Endodermal cell (in vitro differentiated cells): ENCODE results near the gene WDR27. TPM values are rescaled to one million over a fixed set of nuclear protein-coding genes. Genes with fewer than 3 reads are reported as not detected.

ENCODE experiments used
- DNase-seq: peaks from one replicate; pipeline ENCODE4 v3.0.0-alpha.2; 2017
- H3K27ac ChIP-seq: 2 replicates; pipeline ENCODE4 v1.5.1; 2013; ENCODE audit warnings: mild to moderate bottlenecking, low read depth, low read length, moderate library complexity
- H3K27me3 ChIP-seq: 2 replicates; pipeline ENCODE4 v1.6.1; 2013; ENCODE audit warnings: mild to moderate bottlenecking, low read length, moderate library complexity; ENCODE audit not compliant: insufficient read depth, control insufficient read depth, poor library complexity, severe bottlenecking
- H3K36me3 ChIP-seq: 2 replicates; pipeline ENCODE4 v1.7.0; 2013; ENCODE audit warnings: mild to moderate bottlenecking, low read length, moderate library complexity; ENCODE audit not compliant: control insufficient read depth, insufficient read depth
- H3K4me1 ChIP-seq: one replicate; pipeline ENCODE4 v1.7.0; 2013; ENCODE audit warnings: low read length; ENCODE audit not compliant: control insufficient read depth, insufficient read depth
- H3K4me3 ChIP-seq: 2 replicates; pipeline ENCODE4 v1.5.1; 2013; ENCODE audit warnings: mild to moderate bottlenecking, low read length, moderate library complexity
- H3K9ac ChIP-seq: 2 replicates; pipeline ENCODE4 v1.6.1; 2013; ENCODE audit warnings: mild to moderate bottlenecking, low read length, moderate library complexity; ENCODE audit not compliant: poor library complexity, severe bottlenecking; ENCODE audit errors: extremely low read depth
- H3K9me3 ChIP-seq: 2 replicates; pipeline ENCODE4 v1.6.1; 2013; ENCODE audit warnings: mild to moderate bottlenecking, low read length, moderate library complexity; ENCODE audit not compliant: control insufficient read depth
- H3K27ac Mint-ChIP-seq: 2 replicates; pipeline ENCODE4 v1.8.0; 2020; ENCODE audit warnings: mixed read lengths
- H3K27me3 Mint-ChIP-seq: 2 replicates; pipeline ENCODE4 v1.8.0; 2021; ENCODE audit warnings: mild to moderate bottlenecking, mixed read lengths; ENCODE audit not compliant: insufficient read depth
- H3K36me3 Mint-ChIP-seq: 2 replicates; pipeline ENCODE4 v1.8.0; 2020; ENCODE audit warnings: low read depth, mixed read lengths
- H3K4me1 Mint-ChIP-seq: 2 replicates; pipeline ENCODE4 v1.8.0; 2020; ENCODE audit warnings: mixed read lengths
- H3K4me3 Mint-ChIP-seq: 2 replicates; pipeline ENCODE4 v1.8.0; 2020; ENCODE audit warnings: mild to moderate bottlenecking, moderate library complexity, mixed read lengths
- H3K9me3 Mint-ChIP-seq: 2 replicates; pipeline ENCODE4 v1.8.0; 2020; ENCODE audit warnings: mild to moderate bottlenecking, mixed read lengths
- CTCF ChIP-seq: fragments of 200-600 bp; sonication (generic); conservative IDR thresholded peaks from 2 replicates; pipeline ENCODE4 v1.5.0; 2021; ENCODE audit warnings: antibody characterized with exemption, mild to moderate bottlenecking
- WGBS, 2 experiments: methylation state at CpG; one replicate each; pipeline versions ENCODE4 v1.1.5 to v1.1.7; 2013; ENCODE audit warnings: missing lambda C conversion rate in 2 of 2, mixed read lengths in 1 of 2; ENCODE audit not compliant: insufficient coverage in 1 of 2, insufficient read length in 1 of 2; 5-methylcytosine and 5-hydroxymethylcytosine counted together
- total RNA-seq, 2 donors: library from RNA; stranded (reverse); fragmentation: NEBNext Ultra II Directional in 1 of 2; extraction: Animal tissue kit (Norgen Biotek cat#: 25700) in 1 of 2; gene quantifications; 2 replicates in 1 of 2; 3 replicates in 1 of 2; pipeline ENCODE4 v1.2.1, GENCODE V29; 2021

WDR27 gene
- total RNA-seq, 2 donors from 2014 or later = 94.4 to 110 TPM

- Histone ChIP-seq H3K9ac (no peak overlapping the region), H3K27me3 (no peaks in the 10 kb centered on the region), H3K36me3 (no peaks in the 10 kb centered on the region), H3K9me3 (no peaks in the 10 kb centered on the region), H3K4me1 (no peaks in the 10 kb centered on the region), H3K4me3 (no peak overlapping the region), H3K27ac (no peak overlapping the region)
- 81 to 87% methylated on average over 6 to 8 of the region's 8 CpGs for WGBS, 2 experiments
- Mint-ChIP-seq H3K4me3 (no peak overlapping the region), H3K4me1 (peaks cover 6% of the 10 kb centered on the region), H3K27ac (no peak overlapping the region), H3K36me3 (peaks cover 10% of the 10 kb centered on the region), H3K9me3 (peaks cover 1% of the 10 kb centered on the region), H3K27me3 (no peaks in the 10 kb centered on the region)
- DNase-seq = no peak
- no peak for TF ChIP-seq CTCF
Observed at GRCh38 chr6:169454204-169454871, 247.5 kb downstream of the WDR27 start.

- 93 to 94% methylated on average over 8 to 11 of the region's 11 CpGs for WGBS, 2 experiments
- Histone ChIP-seq H3K27me3 (no peaks in the 10 kb centered on the region), H3K4me3 (no peak overlapping the region), H3K9ac (no peak overlapping the region), H3K27ac (no peak overlapping the region), H3K4me1 (no peaks in the 10 kb centered on the region), H3K9me3 (no peaks in the 10 kb centered on the region), H3K36me3 (no peaks in the 10 kb centered on the region)
- H3K36me3 Mint-ChIP-seq = peaks cover 10% of the 10 kb centered on the region
- H3K4me1 Mint-ChIP-seq = peaks cover 6% of the 10 kb centered on the region
- no peaks in the 10 kb centered on the region for H3K9me3 Mint-ChIP-seq
- no peak for TF ChIP-seq CTCF
- DNase-seq = no peak
- H3K27me3 Mint-ChIP-seq = no peaks in the 10 kb centered on the region
- no peak overlapping the region for H3K27ac Mint-ChIP-seq
- no peak overlapping the region for H3K4me3 Mint-ChIP-seq
Observed at GRCh38 chr6:169452869-169453620, 248.8 kb downstream of the WDR27 start.

GRCh38 chr6:169452117-169452868, 249.5 kb downstream of the WDR27 start:
- Histone ChIP-seq H3K9ac (no peak overlapping the region), H3K9me3 (no peaks in the 10 kb centered on the region), H3K4me1 (no peaks in the 10 kb centered on the region), H3K4me3 (no peak overlapping the region), H3K27me3 (no peaks in the 10 kb centered on the region), H3K27ac (no peak overlapping the region), H3K36me3 (no peaks in the 10 kb centered on the region)
- no peak for DNase-seq
- H3K27me3 Mint-ChIP-seq = no peaks in the 10 kb centered on the region
- peaks cover 6% of the 10 kb centered on the region for H3K4me1 Mint-ChIP-seq
- H3K27ac Mint-ChIP-seq = no peak overlapping the region
- peaks cover 9% of the 10 kb centered on the region for H3K36me3 Mint-ChIP-seq
- WGBS, 2 experiments = 95 to 97% methylated on average over 29 to 36 of the region's 36 CpGs
- H3K9me3 Mint-ChIP-seq = no peaks in the 10 kb centered on the region
- no peak for TF ChIP-seq CTCF
- no peak overlapping the region for H3K4me3 Mint-ChIP-seq
